HEK293 (cell line): Measurements from ENCODE around the gene MEOX1.

ENCODE experiments used
- CTCF ChIA-PET: fragments of 350-600 bp; formaldehyde crosslinking; extraction: SDS; loops from one replicate; lab custom pipeline; 2021; ENCODE audit warnings: antibody characterized with exemption; lab: Yijun Ruan, JAX
- POLR2A ChIA-PET: fragments of 300-600 bp; formaldehyde crosslinking; extraction: SDS; loops from one replicate; lab custom pipeline; 2020; ENCODE audit warnings: antibody characterized with exemption, inconsistent platforms; lab: Yijun Ruan, JAX
- H3K27ac ChIP-seq: fragments of 200-500 bp; sonication (Bioruptor generic); 2 replicates; pipeline ENCODE4 v1.5.1; 2014; ENCODE audit warnings: low read depth, low read length, control low read depth, inconsistent platforms; ENCODE audit errors: extremely low read depth
- H3K36me3 ChIP-seq, 2 experiments: fragments of 200-500 bp in 1 of 2; sonication (Bioruptor generic) in 1 of 2; 1 replicate in 1 of 2; 2 replicates in 1 of 2; pipeline ENCODE4 v1.5.1; 2014 to 2017; ENCODE audit warnings: inconsistent platforms in 2 of 2, low read length in 2 of 2; ENCODE audit not compliant: control insufficient read depth in 2 of 2, insufficient read depth in 1 of 2
- H3K4me1 ChIP-seq: fragments of 200-500 bp; sonication (Bioruptor generic); 2 replicates; pipeline ENCODE4 v1.5.1; 2014; ENCODE audit warnings: mild to moderate bottlenecking, low read length, inconsistent platforms; ENCODE audit not compliant: control insufficient read depth, insufficient read depth
- H3K4me3 ChIP-seq: 2 replicates; pipeline ENCODE4 v1.5.1; 2011; ENCODE audit warnings: low read depth, mild to moderate bottlenecking, control low read depth, low read length, moderate library complexity
- H3K9me3 ChIP-seq: fragments of 200-500 bp; sonication (Bioruptor generic); 2 replicates; pipeline ENCODE4 v1.5.1; 2014; ENCODE audit warnings: low read depth, low read length, inconsistent platforms; ENCODE audit not compliant: control insufficient read depth, insufficient read depth
- ATF2 ChIP-seq: fragments of 450-650 bp; formaldehyde crosslinking; IDR thresholded peaks from 2 replicates; pipeline ENCODE4 v1.5.1; 2016; ENCODE audit warnings: missing biosample characterization, missing genetic modification characterization, low read depth
- BCL11A ChIP-seq: fragments of 450-650 bp; formaldehyde crosslinking; IDR thresholded peaks from 2 replicates; pipeline ENCODE4 v1.5.1; 2016; ENCODE audit warnings: low read depth, missing biosample characterization, missing genetic modification characterization
- CTCF ChIP-seq: fragments of 450-650 bp; formaldehyde crosslinking; IDR thresholded peaks from 2 replicates; pipeline ENCODE4 v1.5.1; 2016; ENCODE audit warnings: missing biosample characterization, missing genetic modification characterization
- KLF1 ChIP-seq: fragments of 450-650 bp; formaldehyde crosslinking; IDR thresholded peaks from 2 replicates; pipeline ENCODE4 v1.5.1; 2016; ENCODE audit warnings: missing biosample characterization, missing genetic modification characterization
- OSR2 ChIP-seq: fragments of 450-650 bp; formaldehyde crosslinking; IDR thresholded peaks from 2 replicates; pipeline ENCODE4 v1.5.1; 2016; ENCODE audit warnings: missing biosample characterization, missing genetic modification characterization
- PATZ1 ChIP-seq: fragments of 450-650 bp; formaldehyde crosslinking; IDR thresholded peaks from 2 replicates; pipeline ENCODE4 v1.5.1; 2016; ENCODE audit warnings: missing biosample characterization, missing genetic modification characterization
- PRDM1 ChIP-seq: fragments of 450-650 bp; formaldehyde crosslinking; IDR thresholded peaks from 2 replicates; pipeline ENCODE4; 2016; ENCODE audit warnings: missing biosample characterization, missing genetic modification characterization
- PRDM6 ChIP-seq: fragments of 450-650 bp; formaldehyde crosslinking; IDR thresholded peaks from 2 replicates; pipeline ENCODE4 v1.5.1; 2017; ENCODE audit warnings: missing biosample characterization, missing genetic modification characterization
- ZNF423 ChIP-seq: fragments of 450-650 bp; formaldehyde crosslinking; IDR thresholded peaks from 2 replicates; pipeline ENCODE4 v1.5.1; 2016; ENCODE audit warnings: missing biosample characterization, missing genetic modification characterization
- ZNF488 ChIP-seq: fragments of 450-650 bp; formaldehyde crosslinking; IDR thresholded peaks from 2 replicates; pipeline ENCODE4 v1.5.1; 2016; ENCODE audit warnings: missing biosample characterization, missing genetic modification characterization
- ZNF530 ChIP-seq: fragments of 450-650 bp; formaldehyde crosslinking; IDR thresholded peaks from 2 replicates; pipeline ENCODE4 v1.5.1; 2016; ENCODE audit warnings: low read depth, missing biosample characterization, missing genetic modification characterization
- ZNF600 ChIP-seq: fragments of 450-650 bp; formaldehyde crosslinking; IDR thresholded peaks from 2 replicates; pipeline ENCODE4 v1.5.1; 2016; ENCODE audit warnings: missing biosample characterization, missing genetic modification characterization
- ZNF645 ChIP-seq: fragments of 450-650 bp; formaldehyde crosslinking; IDR thresholded peaks from 2 replicates; pipeline ENCODE4; 2016; ENCODE audit warnings: missing biosample characterization, missing genetic modification characterization
- ZNF785 ChIP-seq: fragments of 450-650 bp; formaldehyde crosslinking; IDR thresholded peaks from 2 replicates; pipeline ENCODE4 v1.5.1; 2016; ENCODE audit warnings: missing biosample characterization, missing genetic modification characterization

Gene MEOX1

GRCh38 chr17:43625606-43626005 is 36.1 kb downstream of the MEOX1 start:
- H3K36me3 ChIP-seq: no peaks in the 10 kb centered on the region
- peaks cover 7% of the 10 kb centered on the region for H3K4me1 ChIP-seq
- no peak for TF ChIP-seq PATZ1 (tag by site-specific recombination)
- no peak for TF ChIP-seq ZNF488
- TF ChIP-seq OSR2: no peak
- no peak for TF ChIP-seq PRDM6 (tag by site-specific recombination)
- no peak for TF ChIP-seq KLF1 (tag by site-specific recombination)
- no peak for TF ChIP-seq ATF2 (tag by site-specific recombination)
- no peak for TF ChIP-seq ZNF785 (tag by site-specific recombination)
- TF ChIP-seq BCL11A (tag by site-specific recombination): no peak
- no peak for TF ChIP-seq CTCF (tag by site-specific recombination)
- no peak for TF ChIP-seq ZNF600 (tag by site-specific recombination)
- no peak for TF ChIP-seq ZNF645
- TF ChIP-seq PRDM1: no peak
- H3K9me3 ChIP-seq: no peaks in the 10 kb centered on the region
- H3K4me3 ChIP-seq: no peak overlapping the region
- no peak overlapping the region for H3K27ac ChIP-seq
- ChIA-PET POLR2A (no interaction called here), CTCF (interaction anchor here (1.5 kb wide), 1 partner anchor 48 kb away, joined by 3 read pairs; no protein-coding TSS in a partner anchor)

GRCh38 chr17:43620581-43620980 is 41.1 kb downstream of the MEOX1 start:
- ChIA-PET POLR2A (interaction anchor here (0.6 kb wide), 1 partner anchor 25 kb away, joined by 5 read pairs; no protein-coding TSS in a partner anchor), CTCF (interaction anchor here (0.6 to 1.0 kb wide), 2 partner anchors 44 to 146 kb away, joined by 3 read pairs; no protein-coding TSS in a partner anchor)
- H3K4me1 ChIP-seq: no peaks in the 10 kb centered on the region
- H3K4me3 ChIP-seq: no peak overlapping the region
- no peaks in the 10 kb centered on the region for H3K9me3 ChIP-seq
- no peaks in the 10 kb centered on the region for H3K36me3 ChIP-seq
- TF ChIP-seq ZNF530 (tag by site-specific recombination): peak; percentile 98
- TF ChIP-seq ZNF423 (tag by site-specific recombination): no peak
- no peak overlapping the region for H3K27ac ChIP-seq
